ENCODE data around the gene FCHO2.
"Not testable (repeated sequence)": the region's sequence is repeated elsewhere in the genome, so short reads cannot be mapped to it uniquely, and the experiment has no call there.

Gene FCHO2

DNA sequence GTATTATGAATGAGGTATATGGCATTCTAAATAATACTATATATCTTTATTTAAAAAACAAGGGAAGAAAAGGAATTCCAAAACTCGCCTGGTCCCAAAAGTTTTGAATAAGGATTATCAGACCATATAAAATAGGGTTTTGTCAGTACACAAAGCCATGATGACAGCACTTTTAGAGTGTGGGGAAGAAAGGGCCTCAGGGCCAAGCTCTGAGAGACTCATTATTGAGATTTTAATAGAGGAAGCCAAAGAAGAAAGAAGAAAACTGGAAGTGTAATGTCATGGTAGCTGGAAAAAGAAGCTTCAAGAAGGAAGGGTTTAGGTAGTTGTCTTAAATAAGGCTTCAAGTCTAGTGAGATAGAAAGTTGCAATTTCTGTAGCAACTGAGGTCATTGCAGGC lies 53.0 kb downstream of the FCHO2 start:
- no peak overlapping the region for H3K4me2 ChIP-seq (ENCODE audit: low read depth, low read length, poor library complexity, severe bottlenecking)
- no peak for TF ChIP-seq EZH2phosphoT487 (conservative IDR thresholded peaks at IDR 0.05; ENCODE audit: low read length)
- TF ChIP-seq, protein P1, sequence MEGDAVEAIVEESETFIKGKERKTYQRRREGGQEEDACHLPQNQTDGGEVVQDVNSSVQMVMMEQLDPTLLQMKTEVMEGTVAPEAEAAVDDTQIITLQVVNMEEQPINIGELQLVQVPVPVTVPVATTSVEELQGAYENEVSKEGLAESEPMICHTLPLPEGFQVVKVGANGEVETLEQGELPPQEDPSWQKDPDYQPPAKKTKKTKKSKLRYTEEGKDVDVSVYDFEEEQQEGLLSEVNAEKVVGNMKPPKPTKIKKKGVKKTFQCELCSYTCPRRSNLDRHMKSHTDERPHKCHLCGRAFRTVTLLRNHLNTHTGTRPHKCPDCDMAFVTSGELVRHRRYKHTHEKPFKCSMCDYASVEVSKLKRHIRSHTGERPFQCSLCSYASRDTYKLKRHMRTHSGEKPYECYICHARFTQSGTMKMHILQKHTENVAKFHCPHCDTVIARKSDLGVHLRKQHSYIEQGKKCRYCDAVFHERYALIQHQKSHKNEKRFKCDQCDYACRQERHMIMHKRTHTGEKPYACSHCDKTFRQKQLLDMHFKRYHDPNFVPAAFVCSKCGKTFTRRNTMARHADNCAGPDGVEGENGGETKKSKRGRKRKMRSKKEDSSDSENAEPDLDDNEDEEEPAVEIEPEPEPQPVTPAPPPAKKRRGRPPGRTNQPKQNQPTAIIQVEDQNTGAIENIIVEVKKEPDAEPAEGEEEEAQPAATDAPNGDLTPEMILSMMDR (IDR thresholded peaks at IDR 0.05; ENCODE audit: insufficient read depth, low read length, poor library complexity, severe bottlenecking) = no peak
- no peak overlapping the region for H3K27ac ChIP-seq (ENCODE audit: low read depth, low read length)
- H3K9ac ChIP-seq (ENCODE audit: low read length) = no peak overlapping the region
- H2AFZ ChIP-seq (ENCODE audit: low read depth, low read length, severe bottlenecking) = no peak overlapping the region
- no peak overlapping the region for H3K4me3 ChIP-seq (ENCODE audit: insufficient read depth, low read length, poor library complexity, severe bottlenecking)
- H3K9me3 ChIP-seq (ENCODE audit: insufficient read depth, low read length) = no peaks in the 10 kb centered on the region
- no peaks in the 10 kb centered on the region for H3K9me2 ChIP-seq (replicated peaks; ENCODE audit: insufficient read depth, low read length)
- H3K79me2 ChIP-seq (ENCODE audit: insufficient read depth, low read length) = no peaks in the 10 kb centered on the region
- no peaks in the 10 kb centered on the region for H3K27me3 ChIP-seq (ENCODE audit: low read length)
- no peaks in the 10 kb centered on the region for H4K20me1 ChIP-seq (ENCODE audit: low read depth, low read length)
- no peaks in the 10 kb centered on the region for H3F3A ChIP-seq (ENCODE audit: insufficient read depth)
- H3K36me3 ChIP-seq (ENCODE audit: low read length) = no peaks in the 10 kb centered on the region

DNA sequence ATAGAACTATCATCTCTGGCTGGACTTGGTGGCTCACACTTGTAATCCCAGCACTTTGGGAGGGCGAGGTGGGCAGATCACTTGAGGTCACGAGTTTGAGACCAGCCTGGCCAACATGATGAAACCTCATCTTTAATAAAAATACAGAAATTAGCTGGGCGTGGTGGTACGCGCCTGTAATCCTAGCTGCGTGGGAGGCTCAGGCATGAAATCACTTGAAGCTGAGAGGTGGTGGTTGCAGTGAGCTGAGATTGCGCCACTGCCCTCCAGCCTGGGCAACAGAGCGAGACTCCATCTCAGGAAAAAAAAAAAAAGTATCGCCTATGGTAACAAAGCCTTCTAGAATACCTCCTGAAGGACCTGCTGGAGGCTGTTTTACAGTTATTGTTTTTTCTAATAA lies 55.8 kb downstream of the FCHO2 start:
- H3K4me3 ChIP-seq (ENCODE audit: insufficient read depth, low read length, poor library complexity, severe bottlenecking); H3K27me3 ChIP-seq (ENCODE audit: low read length); H3K79me2 ChIP-seq (ENCODE audit: insufficient read depth, low read length); H3K27ac ChIP-seq (ENCODE audit: low read depth, low read length); H4K20me1 ChIP-seq (ENCODE audit: low read depth, low read length); H3K4me2 ChIP-seq (ENCODE audit: low read depth, low read length, poor library complexity, severe bottlenecking); H3K9me2 ChIP-seq (replicated peaks; ENCODE audit: insufficient read depth, low read length); H3K36me3 ChIP-seq (ENCODE audit: low read length); H3K9me3 ChIP-seq (ENCODE audit: insufficient read depth, low read length); H2AFZ ChIP-seq (ENCODE audit: low read depth, low read length, severe bottlenecking); H3F3A ChIP-seq (ENCODE audit: insufficient read depth); H3K9ac ChIP-seq (ENCODE audit: low read length): not testable (repeated sequence)

DNA sequence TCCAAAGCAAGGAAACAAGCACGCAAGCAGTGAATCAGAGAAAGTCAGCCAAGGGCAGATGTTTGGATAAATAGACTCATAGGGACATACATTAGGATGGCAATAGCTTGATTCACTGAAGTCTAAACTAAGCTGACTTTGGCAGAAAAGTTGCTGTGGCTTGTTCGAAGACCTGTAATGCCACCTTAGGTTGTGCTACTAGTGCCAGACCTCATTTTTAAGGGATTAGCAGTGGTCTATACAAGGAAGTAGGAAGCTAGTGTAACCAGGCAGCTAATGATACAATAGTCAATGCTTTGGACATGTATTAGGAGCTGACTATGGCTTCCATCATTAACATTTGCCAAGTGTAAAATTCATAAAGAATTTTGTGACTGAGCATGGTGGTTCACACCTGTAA lies 63.1 kb downstream of the FCHO2 start:
- Histone ChIP-seq H3K4me3 (ENCODE audit: insufficient read depth, low read length, poor library complexity, severe bottlenecking) (no peak overlapping the region), H4K20me1 (ENCODE audit: low read depth, low read length) (no peaks in the 10 kb centered on the region), H2AFZ (ENCODE audit: low read depth, low read length, severe bottlenecking) (no peak overlapping the region), H3K27ac (ENCODE audit: low read depth, low read length) (no peak overlapping the region), H3K79me2 (ENCODE audit: insufficient read depth, low read length) (no peaks in the 10 kb centered on the region), H3K9ac (ENCODE audit: low read length) (no peak overlapping the region), H3K9me2 (replicated peaks; ENCODE audit: insufficient read depth, low read length) (no peaks in the 10 kb centered on the region), H3K36me3 (ENCODE audit: low read length) (no peaks in the 10 kb centered on the region), H3K4me2 (ENCODE audit: low read depth, low read length, poor library complexity, severe bottlenecking) (no peak overlapping the region), H3F3A (ENCODE audit: insufficient read depth) (no peaks in the 10 kb centered on the region), H3K27me3 (ENCODE audit: low read length) (no peaks in the 10 kb centered on the region), H3K9me3 (ENCODE audit: insufficient read depth, low read length) (no peaks in the 10 kb centered on the region)
- no peak for TF ChIP-seq EZH2phosphoT487 (conservative IDR thresholded peaks at IDR 0.05; ENCODE audit: low read length)
- TF ChIP-seq, protein P1 (IDR thresholded peaks at IDR 0.05; ENCODE audit: insufficient read depth, low read length, poor library complexity, severe bottlenecking) = no peak

DNA sequence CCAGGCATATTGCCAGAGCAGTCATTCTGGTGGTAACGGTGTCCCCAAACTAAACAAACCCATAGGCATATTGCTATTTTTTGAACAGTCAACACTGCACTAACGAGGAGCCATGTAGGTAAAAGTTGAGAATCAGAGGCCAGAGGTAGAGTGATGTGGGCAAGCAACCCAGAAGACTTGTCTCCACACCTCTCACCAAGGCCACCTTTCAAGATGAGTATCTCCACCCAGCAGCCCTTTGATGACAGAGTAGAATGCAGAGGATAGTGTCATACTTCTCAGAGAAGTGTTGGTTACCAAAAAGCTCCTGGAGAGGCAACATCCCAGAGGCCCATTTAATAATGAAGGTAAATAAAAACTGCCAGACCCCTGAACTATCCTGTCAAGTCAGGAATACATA lies 63.9 kb downstream of the FCHO2 start:
- Histone ChIP-seq H3K27ac (ENCODE audit: low read depth, low read length) (no peak overlapping the region), H3K27me3 (ENCODE audit: low read length) (no peaks in the 10 kb centered on the region), H4K20me1 (ENCODE audit: low read depth, low read length) (no peaks in the 10 kb centered on the region), H3K79me2 (ENCODE audit: insufficient read depth, low read length) (no peaks in the 10 kb centered on the region), H3K9ac (ENCODE audit: low read length) (no peak overlapping the region), H3K9me3 (ENCODE audit: insufficient read depth, low read length) (no peaks in the 10 kb centered on the region), H3K4me2 (ENCODE audit: low read depth, low read length, poor library complexity, severe bottlenecking) (no peak overlapping the region), H3K36me3 (ENCODE audit: low read length) (no peaks in the 10 kb centered on the region), H3K4me3 (ENCODE audit: insufficient read depth, low read length, poor library complexity, severe bottlenecking) (no peak overlapping the region), H2AFZ (ENCODE audit: low read depth, low read length, severe bottlenecking) (no peak overlapping the region), H3F3A (ENCODE audit: insufficient read depth) (no peaks in the 10 kb centered on the region), H3K9me2 (replicated peaks; ENCODE audit: insufficient read depth, low read length) (no peaks in the 10 kb centered on the region)
- TF ChIP-seq EZH2phosphoT487 (conservative IDR thresholded peaks at IDR 0.05; ENCODE audit: low read length) = no peak
- TF ChIP-seq, protein P1 (IDR thresholded peaks at IDR 0.05; ENCODE audit: insufficient read depth, low read length, poor library complexity, severe bottlenecking) = no peak

Measured in SU-DHL-6 (cell line).